ENCODE data around the gene TMCO4. TPM values are rescaled to one million over a fixed set of nuclear protein-coding genes. Genes with fewer than 3 reads are reported as not detected.

Gene TMCO4
- total and polyA plus RNA-seq, 2 donors (not counting 3 experiments of a cell fraction or from before 2014, with no cell fraction given) = 7.6 to 10.3 TPM

- Histone ChIP-seq H2AFZ (ENCODE audit: low read depth, low read length) (no peak overlapping the region), H3K36me3 (ENCODE audit: control insufficient read depth in 2 of 2, extremely low read depth in 1 of 2, insufficient read depth in 2 of 2, low read length in 2 of 2) (no peaks in the 10 kb centered on the region), H3K9ac (replicated peaks; ENCODE audit: extremely low read depth, insufficient read depth, low read length) (no peak overlapping the region), H3K27me3 (ENCODE audit: control insufficient read depth in 2 of 2, insufficient read depth in 2 of 2, low read length in 2 of 2) (no peaks in the 10 kb centered on the region), H3K9me1 (replicated peaks; ENCODE audit: control insufficient read depth, extremely low read depth, insufficient read depth, low read length) (no peaks in the 10 kb centered on the region), H3K9me3 (replicated peaks; ENCODE audit: control insufficient read depth, insufficient read depth, low read length) (no peaks in the 10 kb centered on the region), H3K4me3 (replicated peaks in 1 of 3; ENCODE audit: insufficient read depth in 1 of 3, low read depth in 1 of 3, low read length in 3 of 3) (no peak overlapping the region), H3K4me1 (ENCODE audit: control insufficient read depth, extremely low read depth, insufficient read depth, low read length) (no peaks in the 10 kb centered on the region), H3K4me2 (ENCODE audit: insufficient read depth, low read length) (no peak overlapping the region), H3K79me2 (ENCODE audit: control insufficient read depth, insufficient read depth, low read length) (no peaks in the 10 kb centered on the region), H3K27ac (ENCODE audit: insufficient read depth, low read depth, low read length) (no peak overlapping the region), H4K20me1 (replicated peaks; ENCODE audit: control insufficient read depth, extremely low read depth, insufficient read depth, low read length) (no peaks in the 10 kb centered on the region)
- dilution Hi-C loops (cut with MboI; ENCODE audit: extremely low pct_ligation_motif_present, low sequenced_read_pairs) (no loop called here), intact Hi-C loops (cut with micrococcal nuclease) (no loop called here)
- FAIRE-seq (no peak), DNase-seq (ENCODE audit: low read depth, low spot score) (no peak)
- ChIA-PET POLR2A (no interaction called here), CTCF (interaction anchor here (1.4 to 8.6 kb wide), 3 partner anchors 9 to 44 kb away, joined by 9 to 200 read pairs (median 53); partner anchors contain the start of gene HTR6)
- TF ChIP-seq JUN (IDR thresholded peaks at IDR 0.05; ENCODE audit: borderline replicate concordance, insufficient read depth, insufficient read length, low read depth) (no peak), CTCF (IDR thresholded peaks at IDR 0.05; ENCODE audit: extremely low read depth in 1 of 2, insufficient read depth in 1 of 2, low read depth in 1 of 2, low read length in 2 of 2) (no peak), FOS (IDR thresholded peaks at IDR 0.05; ENCODE audit: borderline replicate concordance, insufficient read depth, low read length) (no peak), POLR2AphosphoS5 (IDR thresholded peaks at IDR 0.05; ENCODE audit: insufficient read depth, low read depth, low read length) (no peak), POLR2A (IDR thresholded peaks at IDR 0.05; ENCODE audit: low read depth, low read length) (no peak), MYC (IDR thresholded peaks at IDR 0.05; ENCODE audit: low read depth, low read length) (no peak), EZH2 (IDR thresholded peaks at IDR 0.05; ENCODE audit: borderline replicate concordance, low read depth, low read length, severe bottlenecking) (no peak), MAX (IDR thresholded peaks at IDR 0.05; ENCODE audit: insufficient read depth, insufficient read length) (no peak), GATA2 (IDR thresholded peaks at IDR 0.05; ENCODE audit: insufficient read depth, insufficient read length, low read depth, low read length) (no peak)
- BruUV-seq (replicated peaks) = no TSS peak
Measured at GRCh38 chr1:19706136-19706535, 93.6 kb downstream of the TMCO4 start.
